GM10248 (cell line): ENCODE measurements around the gene KRT6C.

ENCODE experiments used
- CTCF ChIA-PET: fragments of 300-600 bp; sonication (Branson Sonifier 250); formaldehyde crosslinking; extraction: SDS; loops from one replicate; lab custom pipeline; 2021; ENCODE audit warnings: antibody characterized with exemption; lab: Yijun Ruan, JAX
- POLR2A ChIA-PET: fragments of 350-650 bp; sonication (Branson Sonifier 250); formaldehyde crosslinking; extraction: SDS; loops from one replicate; lab custom pipeline; 2020; ENCODE audit warnings: antibody characterized with exemption; lab: Yijun Ruan, JAX
- DNase-seq: peaks from one replicate; pipeline ENCODE4 v3.0.0; 2012; ENCODE audit errors: extremely low spot score
- CTCF ChIP-seq: IDR thresholded peaks from 2 replicates; pipeline ENCODE4 v1.5.1; 2012; ENCODE audit warnings: mild to moderate bottlenecking, low read depth; ENCODE audit errors: extremely low read depth, missing control alignments, control extremely low read depth

The KRT6C gene

GRCh38 chr12:52428121-52428520, 45.5 kb downstream of the KRT6C start:
- ChIA-PET POLR2A (no interaction called here), CTCF (interaction anchor here (1.4 kb wide), 2 partner anchors 10 to 457 kb away, joined by 4 to 6 read pairs; no protein-coding TSS in a partner anchor)
- DNase-seq = no peak
- TF ChIP-seq CTCF = no peak

DNA sequence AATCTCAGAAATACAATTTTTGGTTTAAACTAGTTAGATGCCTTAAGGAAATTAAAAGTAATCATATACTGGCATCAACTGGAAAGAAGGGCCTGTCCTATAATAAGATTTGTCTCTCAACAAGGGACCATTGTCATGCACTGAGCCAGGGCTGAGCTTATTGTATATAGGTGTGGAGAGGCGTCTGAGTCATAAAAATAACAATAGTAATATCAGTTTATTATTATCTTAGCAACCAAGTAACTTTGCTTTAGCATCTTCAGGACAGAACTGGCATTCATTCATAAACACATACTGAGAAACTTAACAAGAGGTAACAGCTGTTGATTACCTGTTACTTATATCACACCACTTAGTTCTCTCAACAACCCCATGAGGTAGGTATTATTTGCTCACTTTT, 46.5 kb downstream of the KRT6C start:
- TF ChIP-seq CTCF = no peak
- ChIA-PET CTCF (interaction anchor here (0.8 to 1.4 kb wide), 3 partner anchors 9 to 458 kb away, joined by 3 to 6 read pairs (median 4); no protein-coding TSS in a partner anchor), POLR2A (no interaction called here)
- no peak for DNase-seq

GRCh38 chr12:52426034-52426433, 47.6 kb downstream of the KRT6C start:
- ChIA-PET POLR2A (no interaction called here), CTCF (interaction anchor here (1.6 kb wide), 1 partner anchor 12 kb away, joined by 5 read pairs; no protein-coding TSS in a partner anchor)
- no peak for DNase-seq
- TF ChIP-seq CTCF = no peak

GRCh38 chr12:52425466-52425865, 48.1 kb downstream of the KRT6C start:
- CTCF ChIA-PET = interaction anchor here (1.6 kb wide), 1 partner anchor 11 kb away, joined by 5 read pairs; no protein-coding TSS in a partner anchor
- no peak for DNase-seq
- POLR2A ChIA-PET = no interaction called here
- no peak for TF ChIP-seq CTCF

DNA sequence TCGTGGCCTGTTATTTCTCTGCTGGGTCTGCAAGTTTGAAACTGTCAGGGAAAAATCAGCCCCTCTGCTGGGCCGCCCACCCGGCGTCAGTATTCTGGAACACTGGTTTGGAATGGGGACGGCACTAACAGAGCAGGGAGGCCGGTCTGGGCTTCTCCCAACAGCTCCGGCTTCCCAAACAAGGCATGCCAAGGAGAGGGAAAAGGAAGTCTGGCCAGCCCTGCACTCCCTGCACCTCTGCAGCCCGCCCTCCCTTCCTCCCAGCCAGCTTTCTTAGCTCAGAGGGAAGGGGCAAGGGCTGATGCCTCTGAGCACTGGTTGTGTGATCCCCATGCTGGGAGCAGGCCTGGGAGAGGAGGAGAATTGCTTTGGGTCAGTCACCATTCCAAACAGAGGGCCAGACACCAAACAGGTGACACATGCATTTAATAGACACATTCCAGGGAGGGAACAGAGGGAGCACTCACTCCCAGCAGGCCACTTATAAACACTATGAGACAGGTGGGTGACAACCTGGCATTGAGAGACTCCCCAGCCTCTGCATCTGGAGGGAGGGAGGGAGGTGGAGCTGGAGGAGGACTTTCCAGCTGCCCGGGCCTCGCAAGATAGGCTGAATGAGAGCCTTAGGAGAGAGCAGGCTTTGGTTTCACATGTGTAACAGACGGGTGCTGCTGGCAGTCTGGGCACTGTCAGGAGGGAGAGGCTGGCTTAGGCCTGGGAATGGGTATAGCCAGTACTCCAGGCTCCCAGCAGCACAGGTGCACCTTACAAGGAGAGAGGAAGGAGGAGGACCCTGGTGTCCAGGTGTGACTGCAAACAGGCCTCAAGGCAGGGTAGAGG, 49.7 kb downstream of the KRT6C start:
- TF ChIP-seq CTCF = no peak
- no peak for DNase-seq
- ChIA-PET POLR2A (no interaction called here), CTCF (no interaction called here)

DNA sequence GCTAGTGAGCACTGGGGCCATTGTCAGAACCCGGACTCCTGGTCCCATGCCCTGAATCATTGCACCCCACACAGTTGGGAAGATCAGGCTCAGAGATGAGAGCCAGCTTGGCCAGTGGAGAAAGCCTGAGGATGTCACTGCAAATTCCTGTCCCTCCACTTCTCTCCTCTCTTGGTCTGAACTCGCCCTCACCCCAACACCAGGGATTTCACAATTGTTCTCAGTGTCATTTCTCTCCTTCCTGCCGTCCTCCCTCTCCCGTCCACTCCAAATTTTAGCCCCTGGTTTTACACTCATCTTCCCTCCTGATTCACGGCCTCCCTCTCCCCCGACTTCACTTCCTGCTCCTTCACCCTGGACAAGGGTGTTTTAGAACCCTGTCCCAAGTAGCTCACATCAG, 50.6 kb downstream of the KRT6C start:
- no peak for DNase-seq
- POLR2A ChIA-PET = no interaction called here
- TF ChIP-seq CTCF = no peak
- CTCF ChIA-PET = no interaction called here
